Left colon (tissue), 2 donors: ENCODE data around the gene BCAS3. TPM values are rescaled to one million over a fixed set of nuclear protein-coding genes. Genes with fewer than 3 reads are reported as not detected.

Source experiments
- ATAC-seq: fragments of 200-7000 bp; cut with Tn5 transposase; one replicate; pipeline ENCODE4 v1.9.1; 2020; ENCODE audit warnings: mild to moderate bottlenecking, moderate library complexity
- DNase-seq, 2 donors: peaks; one replicate each; pipeline ENCODE4 v3.0.0-alpha.2; 2020
- intact Hi-C, 2 donors: fragments of 100-400 bp; cut with DNase I in 1 of 2; cut with micrococcal nuclease in 1 of 2; formaldehyde crosslinking; loops; one replicate each; pipeline versions ENCODE4 v1.11.2 to v1.14.0; 2022; cut with DNase I, micrococcal nuclease
- total RNA-seq, 2 donors: library from RNA; stranded (reverse); fragmentation: NEBNext Ultra II Directional; extraction: Animal tissue kit (Norgen Biotek cat#: 25700); gene quantifications; one replicate each; pipeline ENCODE4 v1.2.1, GENCODE V29; 2021
- donor health status: DM: no; HTN: no; CAD: no.
- donor health status: DM: yes; HTN: yes; CAD: no.

BCAS3 gene
- total RNA-seq, 2 donors from 2014 or later: 19.9 to 20.2 TPM

- ATAC-seq: no peak
- intact Hi-C loops: no loop called here
- no peak for DNase-seq
These were observed 726.4 kb downstream of the BCAS3 start for GRCh38 chr17:61403801-61404662.

- no peak for ATAC-seq
- no peak for DNase-seq
- intact Hi-C loops: no loop called here
These were observed 726.9 kb downstream of the BCAS3 start for GRCh38 chr17:61404663-61404912.

- intact Hi-C loops: no loop called here
These were observed 727.4 kb downstream of the BCAS3 start for GRCh38 chr17:61404913-61405685.

GRCh38 chr17:61405686-61406536 lies 728.3 kb downstream of the BCAS3 start:
- DNase-seq (no peak), ATAC-seq (no peak)
- intact Hi-C loops: no loop called here

More at GRCh38 chr17:61404913-61405685, 727.4 kb downstream of the BCAS3 start:
- DNase-seq: no peak
- ATAC-seq: no peak

GRCh38 chr17:61406537-61406845 lies 728.8 kb downstream of the BCAS3 start:
- intact Hi-C loops: no loop called here
- ATAC-seq: no peak

GRCh38 chr17:61406971-61407911 lies 729.6 kb downstream of the BCAS3 start:
- ATAC-seq (no peak), DNase-seq (no peak)
- intact Hi-C loops: no loop called here

More at GRCh38 chr17:61406537-61406845, 728.8 kb downstream of the BCAS3 start:
- no peak for DNase-seq

DNA sequence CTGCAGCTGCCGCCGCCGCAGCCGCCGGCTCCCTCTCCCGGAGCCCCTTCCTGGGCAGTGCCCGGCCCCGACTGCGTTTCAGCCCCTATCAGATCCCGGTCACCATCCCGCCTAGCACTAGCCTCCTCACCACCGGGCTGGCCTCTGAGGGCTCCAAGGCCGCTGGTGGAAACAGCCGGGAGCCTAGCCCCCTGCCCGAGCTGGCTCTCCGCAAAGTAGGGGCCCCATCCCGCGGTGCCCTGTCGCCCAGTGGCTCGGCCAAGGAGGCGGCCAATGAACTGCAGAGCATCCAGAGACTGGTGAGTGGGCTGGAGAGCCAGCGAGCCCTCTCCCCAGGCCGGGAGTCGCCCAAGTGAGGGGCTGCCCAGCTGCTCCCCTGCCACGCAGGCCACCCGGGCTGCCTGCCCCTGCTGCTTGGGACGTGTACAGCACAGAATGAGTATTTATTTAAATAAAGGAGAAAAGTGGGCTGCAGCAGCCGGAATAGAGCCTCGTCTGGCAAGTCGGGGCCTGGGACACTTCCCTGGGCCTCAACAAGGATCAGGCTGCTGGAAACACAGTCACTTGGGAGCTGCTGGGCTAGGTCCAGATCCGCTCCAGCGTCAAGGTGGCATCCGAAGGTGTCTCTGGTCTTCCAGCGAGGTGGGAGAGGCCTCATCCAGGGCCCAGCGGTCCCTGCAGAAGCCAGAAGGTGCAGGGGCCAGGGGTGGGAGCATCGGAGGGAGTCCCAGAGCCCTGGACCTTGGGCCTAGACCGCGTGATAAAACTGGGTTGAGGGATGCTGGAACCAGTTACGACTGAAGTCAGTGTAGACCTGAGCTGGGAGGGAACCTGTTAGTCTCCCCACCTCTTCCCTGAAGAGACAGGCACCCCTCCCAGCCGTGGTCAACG lies 730.7 kb downstream of the BCAS3 start:
- no peak for ATAC-seq
- DNase-seq: peak in 1 of 2 donors; percentile 20
- intact Hi-C loops: no loop called here

DNA sequence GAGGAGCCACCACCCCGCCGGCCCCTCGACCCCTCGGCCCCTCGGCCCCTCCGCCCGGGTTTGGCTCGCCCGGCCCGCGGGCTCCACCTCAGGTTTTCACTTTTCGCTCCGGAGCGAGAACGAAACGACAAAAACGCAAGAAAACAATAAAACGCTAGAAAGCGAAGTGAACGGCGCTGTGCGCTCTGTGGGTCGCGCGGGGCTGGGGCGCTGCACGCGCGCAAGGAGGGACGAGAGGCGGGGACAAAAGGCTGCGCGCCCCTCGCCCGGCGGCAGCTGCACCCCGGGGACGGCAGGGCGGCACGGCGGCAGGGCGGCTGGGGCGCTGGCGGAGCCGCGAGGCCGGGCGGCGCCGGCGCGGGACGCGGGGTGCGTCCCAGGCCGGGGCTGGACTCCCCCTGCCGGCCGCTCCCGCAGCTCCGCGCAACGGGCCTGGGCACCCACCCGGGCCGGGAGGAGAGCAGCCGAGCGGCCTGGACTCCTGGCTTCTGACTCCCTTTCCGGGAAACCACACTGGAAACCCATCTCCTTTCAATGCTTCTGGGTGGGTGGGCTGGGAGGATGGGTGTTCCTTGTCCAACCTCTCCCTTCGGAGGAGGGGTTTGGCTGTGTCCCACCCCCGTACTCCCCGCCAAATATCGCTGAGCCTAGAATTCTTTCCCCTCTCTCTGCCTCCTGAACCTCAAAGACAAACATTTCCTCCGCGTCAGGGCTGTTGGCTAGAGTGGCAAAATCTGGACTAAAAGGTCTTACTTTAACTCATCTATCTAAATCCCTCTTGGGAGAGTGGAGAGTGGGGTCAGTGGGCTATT lies 731.9 kb downstream of the BCAS3 start:
- peak; percentile 38 for ATAC-seq
- intact Hi-C loops: loop anchor here (10.0 kb wide), 2 partner anchors 145 to 425 kb away; no protein-coding TSS in a partner anchor
- DNase-seq: peak; percentile 24 to 62

DNA sequence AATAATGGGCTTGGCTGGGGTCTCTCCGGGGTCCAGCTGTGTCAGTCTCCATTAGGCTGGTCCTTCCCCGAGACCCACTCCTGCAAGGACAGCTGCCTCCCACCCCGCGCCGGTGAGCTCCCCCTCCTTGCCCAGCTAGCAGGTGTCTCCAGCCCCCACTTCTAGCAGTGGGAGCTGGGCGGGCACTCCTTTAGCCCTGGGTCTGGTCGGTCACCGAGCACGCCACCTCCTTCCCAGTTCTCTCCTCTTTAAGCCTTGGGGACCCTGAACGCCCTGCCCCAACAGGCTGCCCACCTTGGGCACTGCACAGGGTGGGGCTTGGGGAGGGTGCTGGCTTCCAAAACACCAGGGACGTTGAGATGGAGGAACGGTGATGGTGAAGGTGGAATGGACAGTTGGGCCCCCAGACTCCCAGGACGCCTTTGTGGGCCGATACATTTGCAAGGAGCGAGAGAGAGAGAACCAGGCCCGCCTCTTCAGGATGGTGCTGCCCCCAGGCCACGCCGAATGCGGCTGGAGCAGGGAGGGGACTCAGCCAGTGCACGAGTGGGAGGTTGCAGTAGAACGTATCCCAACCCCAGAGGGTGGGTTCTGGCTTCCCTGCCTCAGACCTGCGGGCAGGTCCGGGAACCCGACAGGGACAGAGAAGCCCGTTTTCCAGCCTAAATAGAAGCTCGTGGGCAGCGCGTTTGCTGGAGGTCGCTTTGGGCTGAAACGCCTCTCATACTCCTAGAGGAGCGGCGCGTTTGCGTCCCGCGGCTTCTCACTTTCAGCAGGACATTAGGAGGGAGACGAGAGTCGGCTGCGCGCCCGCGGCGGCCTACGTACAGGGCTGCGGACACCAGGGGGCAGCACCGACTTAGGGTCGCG lies 732.7 kb downstream of the BCAS3 start:
- DNase-seq (peak; percentile 61 to 81), ATAC-seq (peak; percentile 39)
- intact Hi-C loops: loop anchor here (10.0 kb wide), 2 partner anchors 144 to 424 kb away; no protein-coding TSS in a partner anchor

GRCh38 chr17:61411011-61411260 lies 733.3 kb downstream of the BCAS3 start:
- ATAC-seq (no peak), DNase-seq (no peak)
- intact Hi-C loops: loop anchor here (10.0 kb wide), 2 partner anchors 144 to 424 kb away; no protein-coding TSS in a partner anchor

- intact Hi-C loops: loop anchor here (10.0 kb wide), 2 partner anchors 143 to 423 kb away; no protein-coding TSS in a partner anchor
These were observed 733.9 kb downstream of the BCAS3 start for GRCh38 chr17:61411261-61412142.

GRCh38 chr17:61412143-61412859 lies 734.6 kb downstream of the BCAS3 start:
- intact Hi-C loops: loop anchor here (10.0 kb wide), 2 partner anchors 142 to 422 kb away; no protein-coding TSS in a partner anchor
- DNase-seq: peak; percentile 62 to 78
- ATAC-seq: peak; percentile 77

More at GRCh38 chr17:61411261-61412142, 733.9 kb downstream of the BCAS3 start:
- DNase-seq (peak in 1 of 2 donors; percentile 53), ATAC-seq (peak; percentile 53)

GRCh38 chr17:61412860-61413660 lies 735.4 kb downstream of the BCAS3 start:
- DNase-seq (peak in 1 of 2 donors; percentile 21), ATAC-seq (peak; percentile 0)
- intact Hi-C loops: loop anchor here (10.0 kb wide), 2 partner anchors 142 to 422 kb away; no protein-coding TSS in a partner anchor
